Heart left ventricle (tissue), 13 donors: ENCODE data around the gene GSK3B.

ENCODE experiments used
- CTCF ChIP-seq, 12 donors: fragments of 200-600 bp; sonication (generic) in 4 of 12; IDR thresholded peaks; one replicate each; pipeline versions ENCODE4 v1.5.0 to v1.8.0; 2018 to 2022; ENCODE audit warnings: antibody characterized with exemption in 12 of 12, mild to moderate bottlenecking in 5 of 12
- POLR2A ChIP-seq, 2 donors: fragments of 450-650 bp; IDR thresholded peaks; one replicate each; pipeline ENCODE4 v1.6.1; 2017; ENCODE audit warnings: antibody characterized with exemption in 2 of 2, mild to moderate bottlenecking in 2 of 2, moderate library complexity in 2 of 2
- donor health status: ischemic (EF 13 %, LVEDD 7.1; RV severe dilation, severe dysfunction).
- donor health status: DM: no; HTN: yes; CAD: no.
- donor health status: DM: no; HTN: no; CAD: no.
- donor health status: ischemic (EF 25% LVEDD 6.9; RV normal size, moderate dysfunction).
- donor health status: ischemic (EF 25% LVEDD 5.7; RV mildly dilated, moderate dysfunction).
- donor health status: ischemic (EF 35%, LVEDD 5.7; RV mildly dilated, moderate dysfunction).
- donor health status: nonischemic (EF 11% LVEDD 7.7; RV severe dilation, severe dysfunction).
- donor health status: DM: yes; HTN: yes; CAD: no.
- donor health status: PGD.
- donor health status: ischemic (EF 29% LVEDD 5.4; RV normal size, mild dysfunction).
- donor health status: nonischemic (EF 23%, LVEDD 6.1; RV moderate dilation, normal function).

- TF ChIP-seq POLR2A (IDR thresholded peaks at IDR 0.05): no peak
- TF ChIP-seq CTCF (IDR thresholded peaks at IDR 0.05): no peak
Measured at GRCh38 chr3:119967353-119968006, 126.8 kb downstream of the GSK3B start.
